GM13977 (cell line): ENCODE measurements around the gene NTNG2.

Experiments
- DNase-seq: peaks from one replicate; pipeline ENCODE4 v3.0.0; 2012; ENCODE audit warnings: low spot score
- in situ Hi-C: fragments of 300-500 bp; cut with MboI; formaldehyde crosslinking; loops from one replicate; pipeline ENCODE4 v1.12.0; 2022; ENCODE audit warnings: low sequenced_read_pairs, low pct_unique_long_range_greater_than_20kb, mixed read lengths, inconsistent platforms; ENCODE audit not compliant: unreplicated experiment
- TF ChIP-seq, protein P1 (sequence below): IDR thresholded peaks from 2 replicates; pipeline ENCODE4 v1.5.1; 2012; ENCODE audit warnings: mild to moderate bottlenecking, control low read depth; ENCODE audit not compliant: insufficient read depth; ENCODE audit errors: extremely low read depth, missing control alignments

The NTNG2 gene

DNA sequence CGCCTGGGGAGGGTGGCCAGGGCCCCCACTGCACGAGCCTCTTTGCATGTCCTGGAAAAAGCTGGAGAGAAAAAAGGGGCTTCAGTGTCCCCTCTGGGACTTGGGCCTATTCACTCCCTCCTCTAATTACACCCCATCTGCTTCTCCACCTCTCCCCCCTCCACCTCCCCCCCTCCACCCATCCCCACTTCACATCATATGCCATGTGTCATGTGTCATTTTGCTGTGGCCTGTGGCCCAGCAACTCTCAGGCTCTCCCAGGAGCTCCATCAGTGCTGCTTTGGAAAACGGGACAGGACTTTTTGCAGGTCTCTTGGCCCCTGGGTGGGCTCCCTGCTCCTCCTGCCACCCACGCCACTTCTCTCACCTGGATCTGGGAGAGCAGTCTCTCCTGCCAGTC, 68.7 kb downstream of the NTNG2 start:
- no peak for DNase-seq
- in situ Hi-C loops, result no loop called here
- TF ChIP-seq, protein P1, sequence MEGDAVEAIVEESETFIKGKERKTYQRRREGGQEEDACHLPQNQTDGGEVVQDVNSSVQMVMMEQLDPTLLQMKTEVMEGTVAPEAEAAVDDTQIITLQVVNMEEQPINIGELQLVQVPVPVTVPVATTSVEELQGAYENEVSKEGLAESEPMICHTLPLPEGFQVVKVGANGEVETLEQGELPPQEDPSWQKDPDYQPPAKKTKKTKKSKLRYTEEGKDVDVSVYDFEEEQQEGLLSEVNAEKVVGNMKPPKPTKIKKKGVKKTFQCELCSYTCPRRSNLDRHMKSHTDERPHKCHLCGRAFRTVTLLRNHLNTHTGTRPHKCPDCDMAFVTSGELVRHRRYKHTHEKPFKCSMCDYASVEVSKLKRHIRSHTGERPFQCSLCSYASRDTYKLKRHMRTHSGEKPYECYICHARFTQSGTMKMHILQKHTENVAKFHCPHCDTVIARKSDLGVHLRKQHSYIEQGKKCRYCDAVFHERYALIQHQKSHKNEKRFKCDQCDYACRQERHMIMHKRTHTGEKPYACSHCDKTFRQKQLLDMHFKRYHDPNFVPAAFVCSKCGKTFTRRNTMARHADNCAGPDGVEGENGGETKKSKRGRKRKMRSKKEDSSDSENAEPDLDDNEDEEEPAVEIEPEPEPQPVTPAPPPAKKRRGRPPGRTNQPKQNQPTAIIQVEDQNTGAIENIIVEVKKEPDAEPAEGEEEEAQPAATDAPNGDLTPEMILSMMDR, result no peak

DNA sequence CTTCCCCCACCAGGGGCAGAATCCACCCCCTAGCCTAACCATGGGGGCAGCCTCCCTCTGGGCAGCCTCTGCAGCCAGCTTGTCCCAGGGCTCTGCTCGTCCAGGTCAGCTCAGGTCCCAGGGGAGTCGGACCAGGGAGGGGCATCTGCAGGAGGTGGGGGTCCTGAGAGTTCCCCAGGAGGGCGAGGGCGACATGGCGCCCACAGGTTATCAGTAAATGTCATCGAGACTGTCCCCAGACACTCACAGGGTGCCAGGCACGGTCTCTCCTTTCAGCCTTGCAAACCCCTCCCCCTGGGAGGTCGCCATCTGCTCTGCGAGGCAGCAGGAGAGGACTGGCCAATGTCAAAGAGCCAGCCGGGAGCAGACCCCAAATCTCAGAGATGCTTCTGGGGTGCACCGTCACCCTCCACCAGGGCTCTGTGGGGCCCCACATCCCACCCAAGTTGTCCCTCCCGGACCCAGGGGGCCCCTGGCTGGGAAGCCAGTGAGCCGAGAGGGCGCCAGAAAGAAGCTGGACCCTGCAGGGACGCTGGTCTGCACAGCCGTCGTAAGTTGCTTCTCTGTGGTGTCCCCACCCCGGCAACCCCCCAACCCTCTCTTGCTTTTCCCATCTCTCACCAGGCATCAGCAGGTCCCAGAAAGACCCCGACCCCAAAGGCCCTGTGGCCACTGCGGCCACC, 69.3 kb downstream of the NTNG2 start:
- in situ Hi-C loops, result no loop called here

DNA sequence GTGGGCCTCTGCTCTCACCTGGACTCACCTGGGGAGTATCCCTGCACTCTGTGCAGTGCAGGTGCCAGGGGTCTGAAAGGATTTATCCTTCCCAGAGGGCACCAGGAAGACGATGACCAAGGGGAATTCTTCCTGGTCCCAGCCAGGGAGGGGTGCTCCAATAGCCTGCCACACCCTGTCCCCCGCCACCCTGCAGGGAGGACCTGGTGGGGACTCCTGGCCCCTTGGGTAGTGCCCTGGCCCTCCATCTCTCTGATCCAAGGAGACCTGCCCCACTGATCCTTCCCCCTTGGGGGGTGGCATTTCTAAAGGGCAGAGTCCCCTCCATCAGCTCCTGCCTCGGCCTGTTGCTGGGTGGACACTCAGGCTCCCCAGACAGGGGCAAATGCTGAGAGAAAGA, 70.7 kb downstream of the NTNG2 start:
- no peak for DNase-seq
- TF ChIP-seq, protein P1, result no peak
- in situ Hi-C loops, result no loop called here

More for the DNA sequence above, 69.3 kb downstream of the NTNG2 start:
- TF ChIP-seq, protein P1, result no peak
- no peak for DNase-seq

DNA sequence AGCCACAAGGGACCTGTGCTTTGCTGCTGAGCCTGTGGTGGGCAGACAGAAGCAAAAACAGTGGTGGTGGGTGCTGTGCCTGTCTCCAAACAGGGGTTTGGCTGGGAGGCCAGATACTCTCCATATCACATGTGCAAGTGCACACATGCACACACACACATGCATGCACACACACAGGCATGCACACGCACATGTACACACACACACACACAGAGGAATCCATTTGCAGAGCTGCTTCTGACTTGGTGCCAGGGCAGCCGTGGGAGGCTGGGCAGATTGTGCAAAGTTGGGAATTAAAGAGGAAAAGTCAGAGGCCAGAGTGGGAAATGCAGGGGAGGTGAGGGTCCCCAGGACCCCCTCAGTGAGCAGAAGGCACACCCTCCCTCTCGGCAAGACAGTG, 71.3 kb downstream of the NTNG2 start:
- TF ChIP-seq, protein P1, result no peak
- in situ Hi-C loops, result no loop called here
- DNase-seq, result no peak

DNA sequence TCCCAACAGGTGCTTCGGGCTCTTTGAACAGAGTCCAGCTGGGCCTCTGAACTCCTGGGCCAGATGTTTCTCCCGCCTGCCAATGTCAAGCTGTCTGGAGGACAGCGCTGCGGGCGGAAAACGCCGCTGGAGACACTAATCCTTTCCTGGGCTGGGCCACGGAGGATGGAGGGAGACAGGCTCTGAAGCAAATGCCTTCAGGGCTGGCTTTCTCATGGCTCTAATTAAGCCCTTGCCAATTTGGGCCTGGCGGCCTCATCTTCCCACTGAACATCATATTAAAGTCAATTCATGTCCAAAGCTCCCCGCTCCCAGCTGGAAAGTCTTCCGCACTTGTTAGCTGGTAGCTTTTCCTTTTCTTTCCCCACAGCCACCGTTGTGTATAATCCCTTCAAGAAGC, 72.7 kb downstream of the NTNG2 start:
- TF ChIP-seq, protein P1, result no peak
- DNase-seq, result no peak
- in situ Hi-C loops, result no loop called here

DNA sequence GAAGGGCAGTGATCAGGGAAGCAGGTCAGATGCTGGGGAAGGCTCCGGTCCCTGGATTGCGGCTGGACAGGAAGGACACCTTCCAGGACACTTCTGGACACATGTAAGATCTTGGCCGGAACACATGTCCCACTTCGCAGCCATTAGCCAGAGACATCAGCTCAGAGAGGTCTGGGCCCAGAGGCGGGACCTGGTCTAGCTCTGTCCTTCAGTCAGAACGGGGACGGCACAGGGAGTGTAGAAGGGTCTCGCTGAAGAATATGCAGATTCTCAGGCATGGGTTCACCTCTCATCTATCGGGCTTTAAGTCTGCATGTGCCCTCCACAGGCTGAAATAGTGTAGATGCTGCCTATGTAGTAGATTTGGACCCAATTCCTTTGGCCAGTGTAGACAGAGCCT, 73.3 kb downstream of the NTNG2 start:
- no peak for DNase-seq
- TF ChIP-seq, protein P1, result no peak
- in situ Hi-C loops, result no loop called here
